HFFc6 (cell line): ENCODE measurements around the gene RNF128. TPM values are rescaled to one million over a fixed set of nuclear protein-coding genes. Genes with fewer than 3 reads are reported as not detected.

ENCODE experiments used
- DNase-seq: peaks from one replicate; pipeline ENCODE4 v3.0.0-alpha.2; 2018
- H3K27ac Mint-ChIP-seq: 2 replicates; pipeline ENCODE4 v1.8.0; 2020; ENCODE audit warnings: mild to moderate bottlenecking, mixed read lengths
- H3K27me3 Mint-ChIP-seq: 2 replicates; pipeline ENCODE4 v1.8.0; 2021; ENCODE audit warnings: mild to moderate bottlenecking, moderate library complexity, mixed read lengths; ENCODE audit not compliant: insufficient read depth
- H3K36me3 Mint-ChIP-seq: 2 replicates; pipeline ENCODE4 v1.8.0; 2021; ENCODE audit warnings: low read depth, mixed read lengths
- H3K4me1 Mint-ChIP-seq: 2 replicates; pipeline ENCODE4 v1.8.0; 2020; ENCODE audit warnings: low read depth, mixed read lengths
- H3K4me3 Mint-ChIP-seq: 2 replicates; pipeline ENCODE4 v1.8.0; 2020; ENCODE audit warnings: mild to moderate bottlenecking, moderate library complexity, mixed read lengths
- H3K9me3 Mint-ChIP-seq: 2 replicates; pipeline ENCODE4 v1.8.0; 2020; ENCODE audit warnings: mild to moderate bottlenecking, mixed read lengths
- total RNA-seq, 6 experiments: library from RNA; stranded (reverse); fragmentation: NEBNext Ultra II Directional; extraction: Animal tissue kit (Norgen Biotek cat#: 25700); gene quantifications; 2 replicates in 1 of 6; 3 replicates in 5 of 6; pipeline ENCODE4 v1.2.3, GENCODE V29; 2021
- TF ChIP-seq, protein P1 (sequence below): fragments of 200-600 bp; sonication (generic); IDR thresholded peaks from 2 replicates; pipeline ENCODE4 v1.5.0; 2021; ENCODE audit warnings: antibody characterized with exemption, mild to moderate bottlenecking

The RNF128 gene
- total RNA-seq, 6 experiments from 2014 or later: 0.07 to 0.14 (median 0.07) TPM; not detected in 2

DNA sequence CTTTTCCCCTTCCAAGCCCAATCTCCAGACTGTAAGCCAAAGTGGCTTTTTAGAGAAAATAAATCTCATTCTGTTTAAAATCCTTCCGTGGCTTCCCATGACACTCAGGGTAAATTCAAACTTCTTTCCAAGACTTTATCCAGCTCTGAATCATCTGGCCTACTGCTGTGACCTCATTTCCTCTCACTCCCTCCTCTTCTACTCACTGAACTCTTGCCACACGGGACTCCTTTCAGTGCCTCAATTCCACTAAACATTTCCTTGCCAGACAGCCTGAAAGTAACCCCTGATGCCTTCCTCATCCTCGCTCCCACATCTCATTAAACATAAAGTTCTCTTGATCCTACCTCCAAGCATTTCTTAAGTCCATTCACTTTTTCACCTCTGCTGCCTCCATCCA is 27.8 kb upstream of the RNF128 start:
- Mint-ChIP-seq H3K27me3 (no peaks in the 10 kb centered on the region), H3K4me1 (peaks cover 18% of the 10 kb centered on the region), H3K36me3 (no peaks in the 10 kb centered on the region), H3K9me3 (no peaks in the 10 kb centered on the region), H3K27ac (peak overlapping the region; percentile 74), H3K4me3 (peak overlapping the region; percentile 21; the same call in 1 of the 2 replicates)
- TF ChIP-seq, protein P1, sequence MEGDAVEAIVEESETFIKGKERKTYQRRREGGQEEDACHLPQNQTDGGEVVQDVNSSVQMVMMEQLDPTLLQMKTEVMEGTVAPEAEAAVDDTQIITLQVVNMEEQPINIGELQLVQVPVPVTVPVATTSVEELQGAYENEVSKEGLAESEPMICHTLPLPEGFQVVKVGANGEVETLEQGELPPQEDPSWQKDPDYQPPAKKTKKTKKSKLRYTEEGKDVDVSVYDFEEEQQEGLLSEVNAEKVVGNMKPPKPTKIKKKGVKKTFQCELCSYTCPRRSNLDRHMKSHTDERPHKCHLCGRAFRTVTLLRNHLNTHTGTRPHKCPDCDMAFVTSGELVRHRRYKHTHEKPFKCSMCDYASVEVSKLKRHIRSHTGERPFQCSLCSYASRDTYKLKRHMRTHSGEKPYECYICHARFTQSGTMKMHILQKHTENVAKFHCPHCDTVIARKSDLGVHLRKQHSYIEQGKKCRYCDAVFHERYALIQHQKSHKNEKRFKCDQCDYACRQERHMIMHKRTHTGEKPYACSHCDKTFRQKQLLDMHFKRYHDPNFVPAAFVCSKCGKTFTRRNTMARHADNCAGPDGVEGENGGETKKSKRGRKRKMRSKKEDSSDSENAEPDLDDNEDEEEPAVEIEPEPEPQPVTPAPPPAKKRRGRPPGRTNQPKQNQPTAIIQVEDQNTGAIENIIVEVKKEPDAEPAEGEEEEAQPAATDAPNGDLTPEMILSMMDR: no peak
- peak; percentile 21 for DNase-seq

DNA sequence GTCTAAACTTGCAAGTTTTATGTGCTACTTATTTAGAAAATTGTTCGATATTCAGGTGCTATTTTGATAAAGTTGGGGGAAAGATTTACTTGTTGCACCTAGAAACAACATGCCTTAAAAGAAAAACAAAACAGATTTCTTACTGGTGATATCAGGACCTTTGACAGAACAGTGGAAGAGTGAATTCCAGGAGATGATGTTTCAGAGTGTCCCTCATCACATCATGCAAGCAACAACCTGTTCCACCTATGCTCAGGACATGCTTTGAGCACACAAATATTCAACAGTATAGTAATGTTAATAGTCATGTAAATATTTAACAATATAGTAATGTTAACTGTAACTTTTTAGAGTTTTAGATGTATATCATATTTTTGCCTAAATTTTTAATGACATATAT is 23.9 kb upstream of the RNF128 start:
- H3K4me3 Mint-ChIP-seq: no peak overlapping the region
- no peaks in the 10 kb centered on the region for H3K9me3 Mint-ChIP-seq

DNA sequence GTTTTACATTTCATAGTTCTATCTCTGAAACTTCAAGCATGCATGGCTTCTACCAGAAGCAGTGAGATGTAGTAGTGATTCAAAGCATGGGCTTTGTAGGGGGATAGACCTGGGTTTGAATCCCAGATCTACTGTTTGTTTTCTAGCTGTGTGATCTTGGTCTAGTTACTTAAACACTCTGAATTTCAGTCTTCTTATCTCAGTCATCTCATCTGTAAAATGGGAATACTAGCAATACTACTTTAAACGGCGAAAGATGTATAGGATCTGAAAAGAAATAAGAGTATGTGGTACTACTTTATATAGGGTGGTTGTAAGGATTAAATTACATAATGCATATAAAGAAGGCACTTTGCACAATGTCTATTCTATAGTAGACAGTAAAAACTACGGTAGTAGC is 20.0 kb upstream of the RNF128 start:
- DNase-seq: no peak
- H3K27me3 Mint-ChIP-seq: no peaks in the 10 kb centered on the region
- no peaks in the 10 kb centered on the region for H3K36me3 Mint-ChIP-seq

More for the DNA sequence above, 23.9 kb upstream of the RNF128 start:
- H3K36me3 Mint-ChIP-seq: no peaks in the 10 kb centered on the region
- H3K27me3 Mint-ChIP-seq: no peaks in the 10 kb centered on the region
- H3K4me1 Mint-ChIP-seq: peaks cover 26% of the 10 kb centered on the region
- TF ChIP-seq, protein P1: no peak
- H3K27ac Mint-ChIP-seq: no peak overlapping the region
- DNase-seq: no peak

GRCh38 chrX:106707771-106708454 is 18.6 kb upstream of the RNF128 start:
- no peaks in the 10 kb centered on the region for H3K36me3 Mint-ChIP-seq
- H3K27me3 Mint-ChIP-seq: no peaks in the 10 kb centered on the region
- peak; percentile 94 for DNase-seq
- H3K4me1 Mint-ChIP-seq: peaks cover 34% of the 10 kb centered on the region
- no peaks in the 10 kb centered on the region for H3K9me3 Mint-ChIP-seq
- peak overlapping the region; percentile 92 for H3K27ac Mint-ChIP-seq
- TF ChIP-seq, protein P1: no peak
- H3K4me3 Mint-ChIP-seq: peak overlapping the region; percentile 51

More for the DNA sequence above, 20.0 kb upstream of the RNF128 start:
- TF ChIP-seq, protein P1: no peak
- Mint-ChIP-seq H3K4me1 (peaks cover 26% of the 10 kb centered on the region), H3K27ac (no peak overlapping the region), H3K9me3 (no peaks in the 10 kb centered on the region), H3K4me3 (no peak overlapping the region)

DNA sequence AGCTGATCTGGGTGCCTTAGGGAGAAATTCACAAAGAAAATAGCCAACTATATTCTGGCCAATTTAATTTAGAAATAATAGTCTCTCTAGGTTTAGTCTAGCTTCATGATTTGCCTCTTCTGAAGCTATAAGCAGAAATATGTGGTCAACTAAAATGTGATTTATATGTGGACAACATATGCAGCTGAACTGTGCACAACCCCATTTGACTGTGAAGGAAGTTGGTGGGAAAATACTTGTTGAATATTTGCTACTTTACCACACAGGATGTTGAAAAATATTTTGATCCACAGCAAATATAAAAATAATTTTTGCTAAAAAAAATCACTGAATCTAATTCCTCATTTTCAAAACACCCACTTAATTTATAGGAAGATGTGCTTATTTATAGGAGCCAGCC is 15.7 kb upstream of the RNF128 start:
- Mint-ChIP-seq H3K36me3 (no peaks in the 10 kb centered on the region), H3K4me1 (peaks cover 34% of the 10 kb centered on the region), H3K4me3 (no peak overlapping the region), H3K27me3 (no peaks in the 10 kb centered on the region), H3K27ac (no peak overlapping the region), H3K9me3 (no peaks in the 10 kb centered on the region)
- TF ChIP-seq, protein P1: no peak
- DNase-seq: no peak
